ENCODE results near the gene D2HGDH. TPM values are rescaled to one million over a fixed set of nuclear protein-coding genes. Genes with fewer than 3 reads are reported as not detected.

D2HGDH gene
- total RNA-seq, 1 experiment from 2014 or later = 131 TPM

DNA sequence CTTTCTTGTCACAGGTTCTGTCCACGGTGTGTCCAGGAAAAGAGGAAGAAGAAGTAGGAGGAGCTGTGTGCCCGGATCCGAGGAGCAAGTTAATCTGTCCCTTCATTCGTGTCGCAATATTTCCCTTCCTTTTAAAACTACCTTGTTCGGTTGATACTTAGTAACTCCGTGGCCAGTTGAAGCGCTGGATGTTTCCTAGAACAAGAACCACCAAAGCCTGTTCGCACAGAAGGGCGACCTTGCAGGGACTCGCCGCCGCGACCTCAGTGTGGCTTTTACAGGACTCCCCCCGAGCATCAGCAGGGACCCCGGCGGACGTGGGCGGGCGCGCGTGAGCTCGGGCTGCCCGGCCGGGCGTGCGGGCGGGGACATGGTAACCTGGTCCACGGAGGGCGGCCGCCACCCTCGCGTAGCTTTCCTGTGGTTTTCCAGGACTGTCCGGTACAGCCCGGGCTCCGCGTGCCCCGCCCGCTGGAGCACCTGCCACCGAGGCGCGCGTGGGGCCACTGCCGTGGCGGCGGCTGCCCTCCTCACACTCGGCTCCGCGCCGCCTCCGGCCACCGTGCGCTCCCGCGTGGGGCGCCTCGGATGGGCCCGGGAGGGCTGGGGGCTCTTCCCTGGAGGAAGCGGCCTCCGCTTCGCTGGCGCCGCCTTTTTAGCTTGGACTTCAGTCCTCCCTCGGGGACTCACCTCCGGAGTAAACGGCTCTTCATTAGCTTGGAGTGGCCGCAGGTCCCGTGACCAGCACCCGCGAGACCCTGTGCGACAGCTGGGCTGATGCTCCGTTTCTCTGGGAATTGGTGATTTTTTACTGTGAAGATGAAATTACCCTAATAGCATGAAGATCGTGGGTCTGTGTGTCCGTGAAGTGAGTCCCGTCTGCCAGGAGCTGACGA lies 9.2 kb upstream of the D2HGDH start:
- H3K9me3 ChIP-seq (ENCODE audit: insufficient read depth, low read depth) = no peaks in the 10 kb centered on the region
- DNase-seq = no peak
- no peak overlapping the region for H2AFZ ChIP-seq
- H3F3A ChIP-seq (ENCODE audit: insufficient read depth, low read depth) = no peaks in the 10 kb centered on the region; the same call in 1 of the 2 replicates
- BruUV-seq (replicated peaks) = no TSS peak
- no peaks in the 10 kb centered on the region for H3K9me2 ChIP-seq (ENCODE audit: insufficient read depth)
- CTCF ChIA-PET = interaction anchor here (0.6 kb wide), 1 partner anchor 37 kb away, joined by 3 read pairs; no protein-coding TSS in a partner anchor
- intact Hi-C loops (cut with micrococcal nuclease; ENCODE audit: unreplicated experiment) = no loop called here
- 0 out of 2 replicates have a peak, but pooled peaks cover 8% of the 10 kb centered on the region for H3K36me3 ChIP-seq (ENCODE audit: low read depth)
- no peaks in the 10 kb centered on the region for H3K4me1 ChIP-seq (replicated peaks; ENCODE audit: insufficient read depth)
- POLR2A ChIA-PET (ENCODE audit: unreplicated experiment) = no interaction called here
- no peak overlapping the region for H3K27ac ChIP-seq
- H4K20me1 ChIP-seq (ENCODE audit: insufficient read depth) = peaks cover 5% of the 10 kb centered on the region; the same call in 1 of the 2 replicates
- H3K4me3 ChIP-seq = no peak overlapping the region
- TF ChIP-seq EZH2 (IDR thresholded peaks at IDR 0.05; ENCODE audit: low read depth) = no peak
- TF ChIP-seq, protein P1, sequence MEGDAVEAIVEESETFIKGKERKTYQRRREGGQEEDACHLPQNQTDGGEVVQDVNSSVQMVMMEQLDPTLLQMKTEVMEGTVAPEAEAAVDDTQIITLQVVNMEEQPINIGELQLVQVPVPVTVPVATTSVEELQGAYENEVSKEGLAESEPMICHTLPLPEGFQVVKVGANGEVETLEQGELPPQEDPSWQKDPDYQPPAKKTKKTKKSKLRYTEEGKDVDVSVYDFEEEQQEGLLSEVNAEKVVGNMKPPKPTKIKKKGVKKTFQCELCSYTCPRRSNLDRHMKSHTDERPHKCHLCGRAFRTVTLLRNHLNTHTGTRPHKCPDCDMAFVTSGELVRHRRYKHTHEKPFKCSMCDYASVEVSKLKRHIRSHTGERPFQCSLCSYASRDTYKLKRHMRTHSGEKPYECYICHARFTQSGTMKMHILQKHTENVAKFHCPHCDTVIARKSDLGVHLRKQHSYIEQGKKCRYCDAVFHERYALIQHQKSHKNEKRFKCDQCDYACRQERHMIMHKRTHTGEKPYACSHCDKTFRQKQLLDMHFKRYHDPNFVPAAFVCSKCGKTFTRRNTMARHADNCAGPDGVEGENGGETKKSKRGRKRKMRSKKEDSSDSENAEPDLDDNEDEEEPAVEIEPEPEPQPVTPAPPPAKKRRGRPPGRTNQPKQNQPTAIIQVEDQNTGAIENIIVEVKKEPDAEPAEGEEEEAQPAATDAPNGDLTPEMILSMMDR (conservative IDR thresholded peaks at IDR 0.05) = no peak
- H3K4me2 ChIP-seq = no peak overlapping the region
- no peaks in the 10 kb centered on the region for H3K79me2 ChIP-seq (ENCODE audit: low read depth)
- no peaks in the 10 kb centered on the region for H3K27me3 ChIP-seq (ENCODE audit: insufficient read depth, low read depth)

DNA sequence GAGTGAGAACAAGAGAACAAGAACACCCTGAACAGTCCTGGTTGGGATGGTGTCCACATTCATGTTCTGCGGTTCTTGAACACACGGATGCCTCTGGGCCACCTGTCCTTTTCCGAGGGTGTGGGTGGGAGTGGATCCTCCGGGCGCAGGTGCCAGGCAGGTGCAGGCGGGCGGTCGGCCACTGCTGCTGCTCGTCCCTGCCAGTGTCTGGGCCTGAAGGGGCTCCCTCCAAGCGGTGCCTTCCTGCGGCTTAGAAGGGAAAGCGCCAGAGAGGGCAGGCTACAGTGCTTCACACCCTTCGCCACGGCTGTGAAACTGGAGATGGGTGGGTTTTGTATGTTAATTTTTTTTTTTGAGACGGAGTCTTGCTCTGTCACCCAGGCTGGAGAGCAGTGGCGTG lies 8.0 kb upstream of the D2HGDH start:
- H3K4me3 ChIP-seq = no peak overlapping the region
- H3K9me2 ChIP-seq (ENCODE audit: insufficient read depth) = no peaks in the 10 kb centered on the region
- no peaks in the 10 kb centered on the region for H3K9me3 ChIP-seq (ENCODE audit: insufficient read depth, low read depth)
- H3K27ac ChIP-seq = no peak overlapping the region
- no TSS peak for BruUV-seq (replicated peaks)
- no peaks in the 10 kb centered on the region for H3K27me3 ChIP-seq (ENCODE audit: insufficient read depth, low read depth)
- TF ChIP-seq, protein P1 (conservative IDR thresholded peaks at IDR 0.05) = no peak
- TF ChIP-seq EZH2 (IDR thresholded peaks at IDR 0.05; ENCODE audit: low read depth) = no peak
- H2AFZ ChIP-seq = no peak overlapping the region
- no peak overlapping the region for H3K4me2 ChIP-seq
- no peaks in the 10 kb centered on the region; the same call in 1 of the 2 replicates for H4K20me1 ChIP-seq (ENCODE audit: insufficient read depth)
- H3K79me2 ChIP-seq (ENCODE audit: low read depth) = no peaks in the 10 kb centered on the region
- H3K4me1 ChIP-seq (replicated peaks; ENCODE audit: insufficient read depth) = no peaks in the 10 kb centered on the region
- intact Hi-C loops (cut with micrococcal nuclease; ENCODE audit: unreplicated experiment) = no loop called here
- POLR2A ChIA-PET (ENCODE audit: unreplicated experiment) = no interaction called here
- no peak for DNase-seq
- H3F3A ChIP-seq (ENCODE audit: insufficient read depth, low read depth) = peaks cover 3% of the 10 kb centered on the region; the same call in 1 of the 2 replicates
- CTCF ChIA-PET = no interaction called here
- H3K36me3 ChIP-seq (ENCODE audit: low read depth) = 0 out of 2 replicates have a peak, but pooled peaks cover 8% of the 10 kb centered on the region

DNA sequence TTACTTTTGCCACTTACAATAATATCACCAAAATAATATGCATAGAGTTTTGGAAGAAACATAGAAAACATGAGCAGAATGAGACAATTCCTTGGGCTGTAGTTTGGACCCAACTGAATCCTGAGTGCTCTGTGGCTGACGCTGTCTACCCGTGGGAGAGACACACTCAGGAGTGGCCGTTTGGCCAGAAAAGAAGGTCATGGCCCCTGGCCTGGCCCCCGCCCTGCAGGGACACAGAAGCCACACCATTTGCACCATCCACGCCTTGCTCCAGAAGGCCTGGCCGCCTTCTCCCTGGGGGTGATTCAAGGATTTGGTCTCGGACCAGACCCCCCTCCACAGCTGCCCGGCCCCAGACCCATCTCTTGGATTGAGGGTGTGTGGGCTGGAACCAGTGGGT lies 6.4 kb upstream of the D2HGDH start:
- no peak overlapping the region for H3K4me3 ChIP-seq
- no peaks in the 10 kb centered on the region; the same call in 1 of the 2 replicates for H4K20me1 ChIP-seq (ENCODE audit: insufficient read depth)
- no peaks in the 10 kb centered on the region for H3K9me2 ChIP-seq (ENCODE audit: insufficient read depth)
- peaks cover 3% of the 10 kb centered on the region for H3K4me1 ChIP-seq (replicated peaks; ENCODE audit: insufficient read depth)
- H3K36me3 ChIP-seq (ENCODE audit: low read depth) = 0 out of 2 replicates have a peak, but pooled peaks cover 5% of the 10 kb centered on the region
- no TSS peak for BruUV-seq (replicated peaks)
- no peaks in the 10 kb centered on the region for H3K79me2 ChIP-seq (ENCODE audit: low read depth)
- CTCF ChIA-PET = no interaction called here
- peaks cover 7% of the 10 kb centered on the region for H3F3A ChIP-seq (ENCODE audit: insufficient read depth, low read depth)
- no peaks in the 10 kb centered on the region for H3K27me3 ChIP-seq (ENCODE audit: insufficient read depth, low read depth)
- POLR2A ChIA-PET (ENCODE audit: unreplicated experiment) = no interaction called here
- intact Hi-C loops (cut with micrococcal nuclease; ENCODE audit: unreplicated experiment) = no loop called here
- TF ChIP-seq, protein P1 (conservative IDR thresholded peaks at IDR 0.05) = no peak
- TF ChIP-seq EZH2 (IDR thresholded peaks at IDR 0.05; ENCODE audit: low read depth) = no peak
- H2AFZ ChIP-seq = no peak overlapping the region
- no peak for DNase-seq
- no peaks in the 10 kb centered on the region for H3K9me3 ChIP-seq (ENCODE audit: insufficient read depth, low read depth)
- no peak overlapping the region for H3K27ac ChIP-seq
- H3K4me2 ChIP-seq = no peak overlapping the region
